Measurements from ENCODE around the gene DROSHA. TPM values are rescaled to one million over a fixed set of nuclear protein-coding genes. Genes with fewer than 3 reads are reported as not detected.

Gene DROSHA
- total RNA-seq, 1 experiment from 2014 or later: 73.5 TPM

- ATAC-seq: peak; percentile 21
- peak overlapping the region; percentile 76 for H3K4me2 ChIP-seq (ENCODE audit: low read length)
- peak overlapping the region; percentile 84 for H3K9ac ChIP-seq (ENCODE audit: low read length)
- intact Hi-C loops (cut with micrococcal nuclease): no loop called here
- H3K4me1 ChIP-seq (ENCODE audit: control insufficient read depth in 1 of 2, insufficient read depth in 2 of 2, low read length in 2 of 2): peaks cover 11 to 17% of the 10 kb centered on the region in 2 experiments
- H3K27ac ChIP-seq (ENCODE audit: low read depth, low read length): peak overlapping the region; percentile 78
- DNase-seq (ENCODE audit: low read depth, low spot score): no peak
- no peak for TF ChIP-seq POLR2A (IDR thresholded peaks at IDR 0.05; ENCODE audit: borderline replicate concordance, extremely low read depth, insufficient read depth, insufficient read length)
- TF ChIP-seq, protein P1, sequence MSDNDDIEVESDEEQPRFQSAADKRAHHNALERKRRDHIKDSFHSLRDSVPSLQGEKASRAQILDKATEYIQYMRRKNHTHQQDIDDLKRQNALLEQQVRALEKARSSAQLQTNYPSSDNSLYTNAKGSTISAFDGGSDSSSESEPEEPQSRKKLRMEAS (IDR thresholded peaks at IDR 0.05): peak; percentile 10; the same call in 1 of the 2 replicates
- H3K9me3 ChIP-seq (ENCODE audit: control insufficient read depth in 1 of 2, insufficient read depth in 1 of 2, low read depth in 1 of 2, low read length in 2 of 2): no peaks in the 10 kb centered on the region
- no peaks in the 10 kb centered on the region for H4K20me1 ChIP-seq (ENCODE audit: insufficient read depth)
- H3K36me3 ChIP-seq (ENCODE audit: control insufficient read depth in 1 of 2, insufficient read depth in 2 of 2, low read length in 2 of 2): peaks cover 29 to 40% of the 10 kb centered on the region in 2 experiments
- H3K4me3 ChIP-seq (replicated peaks in 1 of 2; ENCODE audit: low read depth in 1 of 2, low read length in 2 of 2): peak overlapping the region; percentile 67 to 98
- no TSS peak for BruUV-seq (replicated peaks)
- POLR2A ChIA-PET: interaction anchor here (1.0 to 1.5 kb wide), 2 partner anchors 12 to 13 kb away, joined by 3 read pairs; no protein-coding TSS in a partner anchor
- CTCF ChIA-PET: interaction anchor here (1.6 kb wide), 1 partner anchor 277 kb away, joined by 6 read pairs; no protein-coding TSS in a partner anchor
- H3K79me2 ChIP-seq (ENCODE audit: insufficient read depth, low read length): peaks cover 63% of the 10 kb centered on the region
- H3K27me3 ChIP-seq (ENCODE audit: insufficient read depth, low read length): no peaks in the 10 kb centered on the region
- RAD21 ChIA-PET (ENCODE audit: low non-redundant PET in 1 of 2, low total read pairs in 2 of 2, uncharacterized antibody in 2 of 2, unreplicated experiment in 2 of 2): interaction anchor here in 1 of 2 experiments (0.7 kb wide), 1 partner anchor 32 kb away, joined by 3 read pairs; no protein-coding TSS in a partner anchor
- H3K9me2 ChIP-seq (ENCODE audit: insufficient read depth): no peaks in the 10 kb centered on the region
- H2AFZ ChIP-seq (ENCODE audit: low read depth, low read length, poor library complexity, severe bottlenecking): peak overlapping the region; percentile 52
Measured at GRCh38 chr5:31531543-31531887, 378 bp downstream of the DROSHA start.

DNA sequence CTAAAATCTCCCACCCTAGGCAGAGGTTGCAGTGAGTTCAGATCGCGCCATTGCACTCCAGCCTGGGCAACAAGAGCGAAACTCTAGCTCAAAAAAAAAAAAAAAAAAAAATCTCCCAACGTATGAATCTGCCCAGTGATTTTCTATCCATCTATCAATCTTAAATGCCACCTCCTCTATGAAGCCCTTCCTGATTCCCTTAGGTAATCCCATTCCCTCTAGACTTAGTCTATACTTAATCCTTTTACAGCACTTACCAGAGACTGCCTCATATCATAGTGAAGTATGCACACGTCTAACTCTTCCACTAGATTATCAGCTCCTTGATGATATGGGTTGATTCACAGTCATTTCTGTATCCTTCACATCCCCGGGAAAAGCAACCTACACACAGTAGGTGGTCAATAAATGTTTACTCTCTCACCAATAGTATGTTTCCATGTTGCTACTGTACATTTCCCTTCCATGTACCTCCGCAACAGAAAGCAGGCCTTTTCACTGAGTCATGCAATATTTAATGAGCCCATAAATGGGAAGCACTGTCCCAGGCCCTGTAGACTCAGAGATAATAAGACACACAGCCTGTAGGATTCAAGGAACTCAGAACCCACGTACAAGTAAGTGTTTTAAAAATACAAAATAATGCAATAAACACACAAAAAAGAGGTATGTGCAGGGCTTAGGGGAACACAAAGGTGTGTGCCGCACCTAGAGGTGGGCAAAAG, 1.2 kb downstream of the DROSHA start:
- Histone ChIP-seq H3K79me2 (ENCODE audit: insufficient read depth, low read length) (peaks cover 60% of the 10 kb centered on the region), H3K4me1 (ENCODE audit: control insufficient read depth in 1 of 2, insufficient read depth in 2 of 2, low read length in 2 of 2) (peaks cover 11 to 17% of the 10 kb centered on the region in 2 experiments), H3K9me2 (ENCODE audit: insufficient read depth) (no peaks in the 10 kb centered on the region), H3K9ac (ENCODE audit: low read length) (peak overlapping the region; percentile 84), H3K4me2 (ENCODE audit: low read length) (peak overlapping the region; percentile 76), H3K27ac (ENCODE audit: low read depth, low read length) (no peak overlapping the region), H4K20me1 (ENCODE audit: insufficient read depth) (no peaks in the 10 kb centered on the region), H3K36me3 (ENCODE audit: control insufficient read depth in 1 of 2, insufficient read depth in 2 of 2, low read length in 2 of 2) (peaks cover 35 to 42% of the 10 kb centered on the region in 2 experiments), H3K9me3 (ENCODE audit: control insufficient read depth in 1 of 2, insufficient read depth in 1 of 2, low read depth in 1 of 2, low read length in 2 of 2) (no peaks in the 10 kb centered on the region), H2AFZ (ENCODE audit: low read depth, low read length, poor library complexity, severe bottlenecking) (no peak overlapping the region), H3K4me3 (replicated peaks in 1 of 2; ENCODE audit: low read depth in 1 of 2, low read length in 2 of 2) (peak overlapping the region; percentile 67 to 98), H3K27me3 (ENCODE audit: insufficient read depth, low read length) (no peaks in the 10 kb centered on the region)
- intact Hi-C loops (cut with micrococcal nuclease): no loop called here
- no peak for ATAC-seq
- BruUV-seq (replicated peaks): TSS peak; percentile 65
- DNase-seq (ENCODE audit: low read depth, low spot score): no peak
- ChIA-PET RAD21 (ENCODE audit: low non-redundant PET in 1 of 2, low total read pairs in 2 of 2, uncharacterized antibody in 2 of 2, unreplicated experiment in 2 of 2) (no interaction called here), POLR2A (no interaction called here), CTCF (interaction anchor here (1.6 kb wide), 1 partner anchor 278 kb away, joined by 6 read pairs; no protein-coding TSS in a partner anchor)
- TF ChIP-seq, protein P2, sequence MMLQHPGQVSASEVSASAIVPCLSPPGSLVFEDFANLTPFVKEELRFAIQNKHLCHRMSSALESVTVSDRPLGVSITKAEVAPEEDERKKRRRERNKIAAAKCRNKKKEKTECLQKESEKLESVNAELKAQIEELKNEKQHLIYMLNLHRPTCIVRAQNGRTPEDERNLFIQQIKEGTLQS (IDR thresholded peaks at IDR 0.05): no peak
- TF ChIP-seq ZBTB33 (IDR thresholded peaks at IDR 0.05; ENCODE audit: extremely low read depth, insufficient replicate concordance, low read length) (no peak), ZFX (IDR thresholded peaks at IDR 0.05) (no peak), POLR2AphosphoS5 (IDR thresholded peaks at IDR 0.05; ENCODE audit: low read depth, low read length) (no peak), CEBPB (IDR thresholded peaks at IDR 0.05; ENCODE audit: low read depth) (no peak)
- TF ChIP-seq, protein P1 (IDR thresholded peaks at IDR 0.05): no peak
